ENCODE data around the gene KLHL35. TPM values are rescaled to one million over a fixed set of nuclear protein-coding genes. Genes with fewer than 3 reads are reported as not detected.
A peak's percentile ranks its signal among the peaks of the same experiment; 100 is the strongest.
"Not testable (repeated sequence)": the region's sequence is repeated elsewhere in the genome, so short reads cannot be mapped to it uniquely, and the experiment has no call there.

KLHL35 gene
- polyA plus RNA-seq, 1 donor from 2014 or later = 0.48 TPM

DNA sequence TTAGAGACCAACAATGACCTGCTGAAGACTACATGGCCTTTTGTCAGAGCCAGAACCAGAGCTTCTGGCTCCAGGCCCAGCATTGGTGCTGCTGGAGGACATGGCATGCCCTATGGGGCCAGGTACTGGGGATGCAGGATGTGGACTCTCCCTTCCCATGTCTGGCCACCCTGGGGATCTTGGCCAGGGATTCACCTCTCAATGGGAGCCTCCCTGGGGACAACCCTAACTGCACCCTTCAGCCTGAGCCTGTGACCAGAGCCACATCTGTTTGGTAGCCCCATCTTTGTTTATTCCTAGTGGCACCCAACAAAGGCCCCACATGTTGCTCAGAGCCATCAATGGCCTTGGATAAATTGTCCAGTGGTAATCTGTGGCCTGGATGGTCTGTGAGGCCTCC, 5.8 kb downstream of the KLHL35 start:
- peaks cover 4% of the 10 kb centered on the region for H3K36me3 Mint-ChIP-seq
- H3K4me1 Mint-ChIP-seq = peaks cover 6 to 19% (median 10%) of the 10 kb centered on the region in 3 donors
- H3K9me3 Mint-ChIP-seq = peaks cover 0 to 2% (median 0%) of the 10 kb centered on the region in 3 donors
- peaks cover 26% of the 10 kb centered on the region for H3K27me3 Mint-ChIP-seq
- H3K4me3 Mint-ChIP-seq = no peak overlapping the region
- peak overlapping the region in 1 of 3 donors; percentile 94 for H3K27ac Mint-ChIP-seq

DNA sequence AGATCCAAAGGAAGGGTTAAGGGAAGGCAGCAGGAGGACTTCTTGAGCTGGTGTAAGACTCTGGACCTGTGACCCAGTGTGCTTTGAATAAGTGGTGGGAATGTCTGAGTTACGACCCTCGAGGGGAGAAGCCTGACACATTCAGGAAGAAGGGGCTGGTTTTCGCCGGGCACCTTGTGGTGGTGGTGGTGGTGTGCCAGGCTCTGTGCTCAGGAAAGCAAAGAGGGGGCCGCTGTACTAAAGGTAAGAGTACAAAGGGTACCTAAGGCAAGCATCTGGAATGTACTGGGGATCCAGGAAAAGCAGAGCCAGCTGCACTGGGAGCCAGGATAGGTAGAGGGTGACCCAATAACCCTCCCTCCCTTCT, 6.3 kb downstream of the KLHL35 start:
- Mint-ChIP-seq H3K9me3 (peaks cover 0 to 2% (median 0%) of the 10 kb centered on the region in 3 donors), H3K27me3 (peaks cover 22% of the 10 kb centered on the region), H3K27ac (no peak overlapping the region), H3K4me3 (peak overlapping the region in 1 of 4 donors; percentile 41), H3K36me3 (peaks cover 4% of the 10 kb centered on the region), H3K4me1 (peaks cover 6 to 19% (median 10%) of the 10 kb centered on the region in 3 donors)

DNA sequence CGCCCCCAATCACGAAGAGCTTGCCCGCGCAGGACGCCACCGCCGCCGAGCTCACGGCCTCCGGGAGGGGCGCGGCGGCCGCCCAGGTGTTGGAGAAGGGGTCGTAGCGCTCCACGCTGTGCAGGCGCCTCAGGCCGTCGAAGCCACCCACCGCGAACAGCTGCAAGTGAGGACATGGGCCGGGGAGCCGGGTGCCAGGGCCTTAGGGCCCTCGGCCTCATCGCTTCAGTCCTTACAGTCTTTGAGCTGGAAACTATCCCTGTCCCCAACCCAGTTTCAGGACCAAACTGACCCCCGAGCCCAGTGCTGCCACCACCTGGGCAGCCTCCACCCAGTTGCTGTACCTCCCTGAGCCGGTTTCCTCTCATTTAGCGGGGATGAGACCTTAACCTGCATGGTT, 7.6 kb downstream of the KLHL35 start:
- no peak overlapping the region for H3K4me3 Mint-ChIP-seq
- peaks cover 0 to 2% (median 0%) of the 10 kb centered on the region in 3 donors for H3K9me3 Mint-ChIP-seq
- no peak overlapping the region for H3K27ac Mint-ChIP-seq
- peaks cover 3% of the 10 kb centered on the region for H3K36me3 Mint-ChIP-seq
- peaks cover 11% of the 10 kb centered on the region for H3K27me3 Mint-ChIP-seq
- H3K4me1 Mint-ChIP-seq = peaks cover 4 to 14% (median 4%) of the 10 kb centered on the region in 3 donors

DNA sequence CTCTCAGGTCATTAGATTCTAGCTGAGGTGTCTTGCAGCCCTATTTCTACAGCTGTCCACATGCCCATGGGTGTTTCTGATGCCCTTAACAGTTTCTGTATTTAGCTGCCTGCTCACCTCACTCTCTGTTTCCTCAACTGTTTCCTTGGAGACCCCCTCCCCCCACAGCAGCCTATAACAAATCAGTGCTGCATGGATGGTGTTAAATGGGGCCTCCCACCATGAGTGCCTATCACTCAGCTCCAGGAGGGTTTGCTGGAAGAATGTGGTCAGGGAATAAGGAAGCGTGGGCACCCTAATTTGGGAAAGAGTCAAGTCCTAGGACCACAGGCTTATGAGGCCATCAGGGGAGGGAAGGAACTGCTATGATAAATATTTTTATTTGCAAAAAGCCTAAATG, 8.6 kb downstream of the KLHL35 start:
- H3K36me3 Mint-ChIP-seq = peaks cover 3% of the 10 kb centered on the region
- peaks cover 10% of the 10 kb centered on the region for H3K27me3 Mint-ChIP-seq
- peaks cover 0 to 2% (median 0%) of the 10 kb centered on the region in 3 donors for H3K9me3 Mint-ChIP-seq
- H3K4me3 Mint-ChIP-seq = no peak overlapping the region
- peaks cover 2 to 12% (median 4%) of the 10 kb centered on the region in 3 donors for H3K4me1 Mint-ChIP-seq
- no peak overlapping the region for H3K27ac Mint-ChIP-seq

DNA sequence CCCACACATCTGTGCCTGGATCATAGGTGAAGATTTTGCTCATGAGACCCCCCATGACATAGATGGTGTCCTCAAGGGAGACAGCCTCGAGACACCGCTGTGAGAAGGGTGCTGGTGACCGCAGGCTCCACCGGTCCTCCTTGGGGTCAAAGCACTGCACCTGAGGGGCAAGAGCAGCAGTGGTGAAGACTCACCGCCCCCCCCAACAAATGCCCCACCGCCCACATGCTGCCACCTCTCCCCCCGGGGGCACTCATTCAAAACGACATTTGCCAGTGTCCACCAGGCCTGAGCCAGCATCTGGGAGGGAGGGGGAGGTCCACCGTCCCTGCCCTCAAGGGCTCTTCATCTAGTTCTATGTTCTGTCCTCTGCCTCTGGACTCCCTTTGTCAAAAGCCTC, 9.3 kb downstream of the KLHL35 start:
- Mint-ChIP-seq H3K4me1 (peaks cover 0 to 7% (median 1%) of the 10 kb centered on the region in 3 donors), H3K27ac (no peak overlapping the region), H3K27me3 (peaks cover 3% of the 10 kb centered on the region), H3K4me3 (no peak overlapping the region), H3K36me3 (peaks cover 3% of the 10 kb centered on the region), H3K9me3 (peaks cover 0 to 2% (median 0%) of the 10 kb centered on the region in 3 donors)

DNA sequence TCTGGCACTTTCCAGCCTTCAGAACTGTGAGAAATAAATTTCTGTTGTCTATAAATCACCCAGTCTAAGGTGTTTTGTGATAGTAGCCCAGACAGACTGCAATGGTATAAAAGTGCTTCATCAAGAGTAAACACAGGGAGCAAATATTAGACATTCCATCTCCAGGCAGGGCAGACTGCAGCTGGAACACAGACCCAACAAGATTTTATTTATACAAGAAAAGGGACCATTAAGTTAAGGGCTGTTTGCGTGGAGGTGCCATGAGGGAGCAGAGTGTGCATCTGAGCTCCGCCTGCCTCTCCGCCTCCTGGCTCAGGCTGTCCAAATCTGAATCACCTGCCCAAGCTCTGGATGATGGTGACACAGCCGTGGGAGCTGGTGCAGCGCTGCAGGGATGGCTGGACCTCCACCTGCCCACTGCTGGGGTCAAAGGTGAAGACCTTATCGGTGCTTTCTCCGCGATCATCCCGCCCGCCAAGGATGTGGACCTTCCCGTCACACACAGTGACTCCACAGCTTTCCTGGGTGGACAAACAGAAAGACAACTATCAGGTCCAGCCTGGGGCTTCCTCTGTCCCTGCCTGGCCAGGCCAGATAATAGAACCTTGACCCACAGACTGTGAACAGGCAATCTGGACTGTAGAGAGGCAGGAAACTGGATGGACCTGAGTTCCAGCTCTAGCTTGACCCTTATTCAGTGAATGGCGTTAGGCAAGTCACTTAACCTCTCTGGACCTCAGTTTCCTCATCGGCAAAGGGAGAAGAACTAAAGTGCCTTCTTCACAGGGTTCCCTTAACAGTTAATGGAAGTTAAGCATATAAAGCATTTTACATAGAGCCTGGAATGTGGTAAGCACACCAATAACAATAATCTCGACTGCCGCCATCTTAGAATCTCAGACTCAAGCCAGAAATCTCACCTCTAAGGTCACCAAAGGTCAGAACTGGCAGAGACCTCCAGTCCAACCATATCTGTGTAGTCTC, 10.5 kb downstream of the KLHL35 start:
- Mint-ChIP-seq H3K4me1 (no peaks in the 10 kb centered on the region), H3K9me3 (no peaks in the 10 kb centered on the region), H3K27ac (peak overlapping the region in 1 of 3 donors; percentile 60), H3K27me3 (no peaks in the 10 kb centered on the region), H3K4me3 (no peak overlapping the region), H3K36me3 (peaks cover 3% of the 10 kb centered on the region)

DNA sequence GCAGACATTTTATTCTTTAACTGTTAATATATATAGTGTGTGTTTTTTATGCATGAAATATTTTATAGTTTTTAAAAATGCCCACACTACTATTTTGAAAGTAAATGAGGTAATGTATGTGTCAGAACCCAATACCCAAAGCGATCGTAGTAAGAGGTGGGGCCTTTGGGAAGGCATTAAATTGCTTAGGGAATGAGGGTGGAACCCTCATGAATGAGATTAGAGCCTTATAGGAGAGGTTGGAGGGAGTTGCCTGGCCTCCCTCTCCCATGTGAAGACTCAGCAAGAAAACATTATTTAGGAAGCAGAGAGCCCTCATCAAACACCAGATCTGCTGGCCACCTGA, 11.1 kb downstream of the KLHL35 start:
- no peak overlapping the region for H3K4me3 Mint-ChIP-seq
- no peaks in the 10 kb centered on the region for H3K27me3 Mint-ChIP-seq
- peaks cover 5% of the 10 kb centered on the region for H3K36me3 Mint-ChIP-seq
- H3K4me1 Mint-ChIP-seq = no peaks in the 10 kb centered on the region
- no peak overlapping the region for H3K27ac Mint-ChIP-seq
- H3K9me3 Mint-ChIP-seq = no peaks in the 10 kb centered on the region

DNA sequence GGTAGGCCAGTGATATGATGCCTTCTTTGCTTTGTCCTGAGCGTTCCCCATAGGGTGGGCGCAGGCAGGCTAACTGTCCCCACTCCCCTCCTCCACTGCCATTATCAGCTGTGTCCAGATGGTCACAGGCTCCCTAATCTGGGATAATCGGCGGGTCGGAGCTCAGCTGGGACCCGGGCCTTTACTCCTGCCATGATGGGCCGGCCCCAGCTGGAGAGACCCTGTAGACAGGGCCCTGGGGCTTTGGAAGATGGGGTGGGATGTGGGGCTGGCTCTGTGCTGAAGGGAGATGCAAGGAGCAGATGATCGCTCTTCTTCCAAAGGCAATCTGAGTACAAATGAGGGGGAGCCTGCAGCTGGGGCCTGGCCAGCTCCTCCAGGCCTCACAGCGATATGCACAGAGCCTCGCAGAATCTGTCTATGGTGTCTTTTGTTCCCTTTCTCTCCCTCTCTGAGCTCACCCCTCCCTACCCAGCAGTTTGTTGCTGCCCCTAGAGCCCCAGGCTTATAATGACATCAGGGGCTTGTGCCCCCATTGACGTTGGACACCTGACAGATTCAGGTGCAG, 11.9 kb downstream of the KLHL35 start:
- no peaks in the 10 kb centered on the region for H3K9me3 Mint-ChIP-seq
- no peak overlapping the region for H3K4me3 Mint-ChIP-seq
- H3K4me1 Mint-ChIP-seq = no peaks in the 10 kb centered on the region
- peaks cover 8% of the 10 kb centered on the region for H3K36me3 Mint-ChIP-seq
- no peak overlapping the region for H3K27ac Mint-ChIP-seq
- no peaks in the 10 kb centered on the region for H3K27me3 Mint-ChIP-seq

DNA sequence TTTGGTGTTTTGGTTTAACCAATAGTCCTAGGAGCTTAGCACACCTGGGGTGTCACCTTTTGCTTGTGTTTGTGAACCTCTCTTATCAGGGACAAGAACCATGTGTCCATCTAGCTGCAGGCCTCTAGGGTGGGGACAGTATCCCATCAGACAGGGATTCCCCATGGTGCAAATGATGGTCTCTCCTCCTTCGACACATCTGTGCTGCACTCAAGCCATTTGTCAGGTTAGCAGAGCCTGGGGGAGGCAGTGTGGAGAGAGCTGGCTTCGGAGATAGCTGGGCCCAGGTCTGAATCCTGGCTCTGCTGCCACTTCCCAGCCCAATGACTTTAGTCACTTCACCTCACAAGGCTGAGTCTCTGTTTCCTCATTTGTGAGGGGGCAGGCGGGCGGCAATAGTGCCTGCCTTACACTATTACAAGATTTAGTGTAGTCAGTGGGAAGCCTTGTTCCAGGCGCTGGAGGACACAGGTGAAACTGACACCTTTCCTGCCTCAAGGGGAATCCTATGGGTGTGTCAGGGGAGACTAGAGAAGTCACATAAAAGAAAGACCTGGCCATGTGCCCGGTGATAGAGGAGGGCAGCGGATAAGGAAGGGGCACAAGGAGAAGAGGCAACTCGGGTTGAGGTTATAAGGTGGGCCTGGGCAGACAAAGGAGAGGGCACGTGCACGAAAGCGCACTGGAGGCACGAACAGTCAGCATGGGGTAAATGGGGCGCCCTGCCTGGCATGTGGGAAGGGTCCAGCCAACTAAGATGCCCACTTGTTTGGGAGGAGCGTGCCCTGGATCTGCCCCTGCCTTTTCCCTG, 12.6 kb downstream of the KLHL35 start:
- no peaks in the 10 kb centered on the region for H3K27me3 Mint-ChIP-seq
- no peak overlapping the region for H3K27ac Mint-ChIP-seq
- H3K4me3 Mint-ChIP-seq = no peak overlapping the region
- H3K9me3 Mint-ChIP-seq = no peaks in the 10 kb centered on the region
- H3K4me1 Mint-ChIP-seq = no peaks in the 10 kb centered on the region
- H3K36me3 Mint-ChIP-seq = peaks cover 8% of the 10 kb centered on the region

DNA sequence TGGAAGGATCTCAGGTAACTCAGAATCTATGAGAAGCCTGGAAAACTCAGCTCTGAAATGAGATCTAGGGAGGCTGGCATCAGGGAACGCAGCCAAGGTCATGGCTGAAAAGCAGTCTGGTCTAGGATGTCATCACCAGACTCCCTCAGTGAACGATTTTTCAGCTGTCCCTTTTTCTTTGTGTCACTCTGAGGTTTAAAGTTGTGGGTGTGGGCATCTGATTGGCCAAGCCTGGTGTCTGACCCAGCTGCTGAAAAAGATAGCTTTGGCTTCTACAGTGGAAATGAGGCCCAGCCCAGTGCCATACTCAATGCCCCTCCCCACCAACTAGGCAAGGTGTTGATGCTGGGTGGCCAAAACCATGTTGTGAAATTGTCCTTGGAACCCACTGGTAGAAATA, 19.1 kb downstream of the KLHL35 start:
- no peak overlapping the region for H3K4me3 Mint-ChIP-seq
- H3K27ac Mint-ChIP-seq = no peak overlapping the region
- H3K36me3 Mint-ChIP-seq = peaks cover 5% of the 10 kb centered on the region
- H3K27me3 Mint-ChIP-seq = no peaks in the 10 kb centered on the region
- no peaks in the 10 kb centered on the region for H3K9me3 Mint-ChIP-seq
- H3K4me1 Mint-ChIP-seq = no peaks in the 10 kb centered on the region

DNA sequence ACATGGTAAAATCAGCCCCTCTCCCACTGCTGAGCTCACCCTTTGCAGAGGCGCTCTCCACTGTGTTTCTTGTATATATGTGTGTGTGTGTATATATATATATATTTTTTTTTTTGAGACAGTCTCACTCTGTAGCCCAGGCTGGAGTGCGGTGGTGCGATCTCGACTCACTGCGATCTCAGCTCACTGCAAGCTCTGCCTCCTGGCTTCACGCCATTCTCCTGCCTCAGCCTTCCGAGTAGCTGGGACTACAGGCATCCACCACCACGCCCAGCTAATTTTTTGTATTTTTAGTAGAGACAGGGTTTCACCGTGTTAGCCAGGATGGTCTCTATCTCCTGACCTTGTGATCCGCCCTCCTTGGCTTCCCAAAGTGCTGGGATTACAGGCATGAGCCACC, 19.9 kb downstream of the KLHL35 start:
- H3K9me3 Mint-ChIP-seq, H3K4me3 Mint-ChIP-seq, H3K27ac Mint-ChIP-seq, H3K4me1 Mint-ChIP-seq, H3K27me3 Mint-ChIP-seq, H3K36me3 Mint-ChIP-seq: not testable (repeated sequence)

DNA sequence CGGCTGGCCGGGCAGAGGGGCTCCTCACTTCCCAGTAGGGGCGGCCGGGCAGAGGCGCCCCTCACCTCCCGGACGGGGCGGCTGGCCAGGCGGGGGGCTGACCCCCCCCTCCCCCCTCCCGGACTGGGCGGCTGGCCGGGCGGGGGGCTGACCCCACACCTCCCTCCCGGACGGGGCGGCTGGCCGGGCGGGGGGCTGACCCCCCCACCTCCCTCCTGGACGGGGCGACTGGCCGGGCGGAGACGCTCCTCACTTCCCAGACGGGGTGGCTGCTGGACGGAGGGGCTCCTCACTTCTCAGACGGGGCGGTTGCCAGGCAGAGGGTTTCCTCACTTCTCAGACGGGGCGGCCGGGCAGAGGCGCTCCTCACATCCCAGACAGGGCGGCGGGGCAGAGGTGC, 23.0 kb downstream of the KLHL35 start:
- H3K9me3 Mint-ChIP-seq, H3K4me3 Mint-ChIP-seq, H3K36me3 Mint-ChIP-seq, H3K27ac Mint-ChIP-seq, H3K27me3 Mint-ChIP-seq, H3K4me1 Mint-ChIP-seq: not testable (repeated sequence)

DNA sequence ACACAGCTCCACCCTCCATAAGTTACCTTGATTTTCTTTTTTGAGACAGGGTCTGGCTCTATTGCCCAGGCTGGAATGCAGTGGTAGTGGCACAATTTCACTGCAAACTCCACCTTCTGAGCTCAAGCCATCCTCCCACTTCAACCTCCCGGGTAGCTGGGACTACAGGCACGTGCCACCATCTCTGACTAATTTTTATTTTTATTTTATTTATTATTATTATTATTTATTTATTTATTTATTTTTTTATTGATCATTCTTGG, 24.1 kb downstream of the KLHL35 start:
- Mint-ChIP-seq H3K36me3 (peaks cover 2% of the 10 kb centered on the region), H3K4me3 (peak overlapping the region in 1 of 4 donors; percentile 28), H3K4me1 (peaks cover 4 to 9% (median 5%) of the 10 kb centered on the region in 3 donors), H3K27ac (no peak overlapping the region), H3K27me3 (no peaks in the 10 kb centered on the region), H3K9me3 (no peaks in the 10 kb centered on the region)

DNA sequence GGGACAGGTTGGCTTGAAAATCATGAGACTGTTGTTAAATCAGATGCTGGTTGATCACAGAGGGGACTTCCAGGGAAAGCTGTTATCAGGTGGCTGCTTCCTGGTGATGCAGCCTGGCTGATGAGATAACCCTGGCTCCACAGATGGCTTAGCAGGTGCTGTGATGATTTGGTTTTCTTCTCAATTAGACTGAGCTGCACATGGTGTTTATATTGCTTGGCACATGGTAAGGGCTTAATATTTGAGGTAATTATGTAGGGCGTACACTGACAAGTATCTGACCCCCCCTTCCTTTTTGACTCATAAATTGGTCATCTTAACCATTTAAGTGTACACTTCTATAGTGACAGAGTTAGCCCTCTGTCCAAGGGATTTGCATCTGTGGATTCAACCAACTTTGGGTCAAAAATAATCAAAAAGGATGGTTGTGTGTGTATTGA, 26.6 kb downstream of the KLHL35 start:
- peaks cover 13 to 30% (median 15%) of the 10 kb centered on the region in 3 donors for H3K4me1 Mint-ChIP-seq
- no peaks in the 10 kb centered on the region for H3K27me3 Mint-ChIP-seq
- peak overlapping the region; percentile 10 to 35 (median 10) for H3K27ac Mint-ChIP-seq
- H3K9me3 Mint-ChIP-seq = no peaks in the 10 kb centered on the region
- no peak overlapping the region for H3K4me3 Mint-ChIP-seq
- peaks cover 2% of the 10 kb centered on the region for H3K36me3 Mint-ChIP-seq

DNA sequence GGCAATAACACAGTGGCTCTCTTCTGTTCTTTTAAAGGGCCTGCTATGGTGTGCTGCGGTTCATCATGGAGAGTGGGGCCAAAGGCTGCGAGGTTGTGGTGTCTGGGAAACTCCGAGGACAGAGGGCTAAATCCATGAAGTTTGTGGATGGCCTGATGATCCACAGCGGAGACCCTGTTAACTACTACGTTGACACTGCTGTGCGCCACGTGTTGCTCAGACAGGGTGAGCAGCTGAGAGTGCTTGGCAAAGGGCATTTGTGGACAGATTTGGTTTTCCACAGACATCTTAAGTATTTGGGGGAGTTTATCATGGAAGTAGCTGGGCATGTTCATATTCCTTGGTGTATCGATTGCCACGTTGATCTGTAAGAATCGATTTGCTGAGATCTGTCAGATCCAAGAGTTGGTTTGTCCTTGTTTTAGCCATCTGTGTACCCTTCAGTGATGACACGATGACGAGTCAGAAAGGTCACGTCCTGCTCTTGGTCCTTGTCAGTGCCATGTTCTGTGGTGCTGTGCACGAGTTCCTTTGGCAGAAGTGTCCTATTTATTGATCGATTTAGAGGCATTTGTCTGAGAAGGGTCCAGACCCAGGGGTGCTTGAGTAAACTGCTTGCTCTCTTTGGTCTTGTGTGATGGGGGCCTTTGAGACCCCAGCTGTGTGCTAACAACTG, 28.9 kb downstream of the KLHL35 start:
- Mint-ChIP-seq H3K27ac (peak overlapping the region in 1 of 3 donors; percentile 36), H3K4me1 (peaks cover 22 to 42% (median 26%) of the 10 kb centered on the region in 3 donors), H3K36me3 (peaks cover 2% of the 10 kb centered on the region), H3K4me3 (no peak overlapping the region), H3K9me3 (no peaks in the 10 kb centered on the region), H3K27me3 (peaks cover 2% of the 10 kb centered on the region)
